ENCODE results near the gene ETFRF1.

GRCh38 chr12:25182765-25183164, 12.3 kb upstream of the ETFRF1 start:
- TF ChIP-seq FOXP4 (CRISPR knock-in tag; IDR thresholded peaks at IDR 0.05) (no peak), NR3C1 (CRISPR knock-in tag; conservative IDR thresholded peaks at IDR 0.05; ENCODE audit: low read depth) (no peak), CTCF (IDR thresholded peaks at IDR 0.05) (no peak), TCF7 (CRISPR knock-in tag; IDR thresholded peaks at IDR 0.05; ENCODE audit: low read depth) (no peak), E2F4 (CRISPR knock-in tag; IDR thresholded peaks at IDR 0.05; ENCODE audit: borderline replicate concordance, low read depth) (no peak), USF1 (CRISPR knock-in tag; IDR thresholded peaks at IDR 0.05) (no peak), ZNF281 (CRISPR knock-in tag; IDR thresholded peaks at IDR 0.05) (no peak), MLX (CRISPR knock-in tag; IDR thresholded peaks at IDR 0.05) (no peak), NR2C2 (CRISPR knock-in tag; IDR thresholded peaks at IDR 0.05) (no peak), ZNF121 (CRISPR knock-in tag; IDR thresholded peaks at IDR 0.05) (no peak), ZNF416 (CRISPR knock-in tag; IDR thresholded peaks at IDR 0.05) (no peak), CREM (CRISPR knock-in tag; IDR thresholded peaks at IDR 0.05) (no peak), AFF4 (CRISPR knock-in tag; IDR thresholded peaks at IDR 0.05; ENCODE audit: borderline replicate concordance) (no peak), SMAD3 (CRISPR knock-in tag; IDR thresholded peaks at IDR 0.05; ENCODE audit: borderline replicate concordance) (no peak)
